Stomach (tissue), 9 donors: ENCODE measurements around the gene ATXN1. TPM values are rescaled to one million over a fixed set of nuclear protein-coding genes. Genes with fewer than 3 reads are reported as not detected.

Experiments used
- DNase-seq, 2 donors: peaks; one replicate each; pipeline versions ENCODE4 v3.0.0 to v3.0.0-alpha.2; 2013 to 2019
- H3K27ac ChIP-seq, 5 donors: fragments of 200-600 bp in 4 of 5; sonication (generic) in 4 of 5; one replicate each; pipeline ENCODE4 v1.5.1; 2013 to 2019; ENCODE audit warnings: mild to moderate bottlenecking in 1 of 5, moderate library complexity in 1 of 5
- H3K27me3 ChIP-seq, 3 donors: fragments of 200-600 bp; sonication (generic); one replicate each; pipeline ENCODE4 v1.5.1; 2017 to 2019; ENCODE audit warnings: mixed run types in 1 of 3
- H3K36me3 ChIP-seq, 4 donors: fragments of 200-600 bp; sonication (generic); 1 replicate in 3 of 4; 2 replicates in 1 of 4; pipeline ENCODE4 v1.5.1; 2016 to 2019
- H3K4me1 ChIP-seq, 4 donors: fragments of 200-600 bp; sonication (generic); one replicate each; pipeline ENCODE4 v1.5.1; 2016 to 2019
- H3K4me3 ChIP-seq, 4 donors: fragments of 200-600 bp; sonication (generic) in 3 of 4; one replicate each; pipeline ENCODE4 v1.5.1; 2016 to 2019; ENCODE audit warnings: mild to moderate bottlenecking in 1 of 4
- H3K9me3 ChIP-seq, 4 donors: fragments of 200-600 bp; sonication (generic); one replicate each; pipeline ENCODE4 v1.5.1; 2016 to 2019
- CTCF ChIP-seq, 7 experiments: fragments of 450-650 bp in 4 of 7; fragments of 200-600 bp in 3 of 7; sonication (generic) in 3 of 7; IDR thresholded peaks; one replicate each; pipeline ENCODE4 v1.5.1; 2016 to 2019; ENCODE audit warnings: antibody characterized with exemption in 7 of 7, control low read depth in 2 of 7, mild to moderate bottlenecking in 1 of 7
- EP300 ChIP-seq: sonication (generic); formaldehyde crosslinking; IDR thresholded peaks from one replicate; pipeline ENCODE4 v1.6.1; 2017; ENCODE audit warnings: antibody characterized with exemption
- POLR2A ChIP-seq, 4 donors: fragments of 450-650 bp; IDR thresholded peaks; one replicate each; pipeline ENCODE4 v1.6.1; 2016; ENCODE audit warnings: antibody characterized with exemption in 4 of 4, control low read depth in 2 of 4, mild to moderate bottlenecking in 1 of 4, moderate library complexity in 1 of 4
- POLR2AphosphoS5 ChIP-seq, 3 donors: sonication (generic); formaldehyde crosslinking; IDR thresholded peaks; one replicate each; pipeline ENCODE4 v1.6.1; 2016; ENCODE audit warnings: antibody characterized with exemption in 3 of 3
- WGBS, 5 donors: extraction: QIAGEN DNeasy Blood & Tissue Kit in 3 of 5; methylation state at CpG; one replicate each; pipeline versions ENCODE4 v1.1.5 to v1.1.7; 2013 to 2018; 5-methylcytosine and 5-hydroxymethylcytosine counted together
- intact Hi-C: fragments of 100-400 bp; cut with DNase I; formaldehyde crosslinking; loops from one replicate; pipeline ENCODE4 v1.15.1; 2023; ENCODE audit warnings: low total_unique reads
- polyA plus RNA-seq, 3 donors: library from polyadenylated mRNA; stranded (reverse); fragments of 200-250 nt; gene quantifications; one replicate each; pipeline ENCODE4 v1.2.3, GENCODE V29; 2013
- total RNA-seq, 5 donors: library from RNA; depleted of rRNA; stranded (reverse); fragments of >200 nt; gene quantifications; one replicate each; pipeline versions ENCODE4 v1.1.0 to v1.2.3, GENCODE V29; 2014 to 2016
- donor health status: healthy with polysubstance abuse.
- donor health status: Bipolar disorder and iron deficiency.
- donor health status: healthy.

Gene ATXN1
- total and polyA plus RNA-seq, 8 donors = 5.2 to 106 (median 39.0) TPM

- peaks cover 28 to 98% (median 75%) of the 10 kb centered on the region in 4 donors for H3K4me1 ChIP-seq
- WGBS, 5 donors = 66 to 93% (median 90%) methylated on average over 5 of the region's 5 CpGs
- DNase-seq = no peak
These were observed 33.3 kb downstream of the ATXN1 start for GRCh38 chr6:16727996-16728395.

GRCh38 chr6:16725145-16725864 is 36.0 kb downstream of the ATXN1 start:
- intact Hi-C loops = no loop called here
- DNase-seq = peak in 1 of 2 donors; percentile 38
- 47 to 57% (median 52%) methylated on average over 7 of the region's 7 CpGs for WGBS, 5 donors

More at GRCh38 chr6:16727996-16728395, 33.3 kb downstream of the ATXN1 start:
- Histone ChIP-seq H3K9me3 (no peaks in the 10 kb centered on the region), H3K36me3 (no peaks in the 10 kb centered on the region), H3K4me3 (no peak overlapping the region), H3K27ac (peak overlapping the region in 2 of 5 donors; percentile 3 to 44), H3K27me3 (no peaks in the 10 kb centered on the region)
- no peak for TF ChIP-seq CTCF (IDR thresholded peaks at IDR 0.05)
- no peak for TF ChIP-seq EP300
- intact Hi-C loops = no loop called here

GRCh38 chr6:16723826-16724225 is 37.4 kb downstream of the ATXN1 start:
- intact Hi-C loops = no loop called here
- TF ChIP-seq POLR2AphosphoS5 (IDR thresholded peaks at IDR 0.05) (peak in 2 of 3 donors; percentile 52 to 83), CTCF (IDR thresholded peaks at IDR 0.05) (no peak)
- Histone ChIP-seq H3K4me3 (no peak overlapping the region), H3K36me3 (no peaks in the 10 kb centered on the region), H3K27me3 (no peaks in the 10 kb centered on the region), H3K4me1 (peaks cover 34 to 84% (median 72%) of the 10 kb centered on the region in 4 donors), H3K27ac (peak overlapping the region in 4 of 5 donors; percentile 75 to 83 (median 80)), H3K9me3 (no peaks in the 10 kb centered on the region)
- 9 to 20% (median 12%) methylated on average over 3 of the region's 3 CpGs for WGBS, 5 donors
- peak in 1 of 2 donors; percentile 78 for DNase-seq

More at GRCh38 chr6:16725145-16725864, 36.0 kb downstream of the ATXN1 start:
- TF ChIP-seq POLR2AphosphoS5 (IDR thresholded peaks at IDR 0.05) (peak in 2 of 3 donors; percentile 23 to 46), POLR2A (IDR thresholded peaks at IDR 0.05) (no peak), EP300 (no peak), CTCF (IDR thresholded peaks at IDR 0.05) (no peak)
- no peak overlapping the region for H3K4me3 ChIP-seq
- no peaks in the 10 kb centered on the region for H3K27me3 ChIP-seq
- peak overlapping the region in 4 of 5 donors; percentile 75 to 83 (median 80) for H3K27ac ChIP-seq
- H3K9me3 ChIP-seq = no peaks in the 10 kb centered on the region
- peaks cover 28 to 87% (median 68%) of the 10 kb centered on the region in 4 donors for H3K4me1 ChIP-seq
- no peaks in the 10 kb centered on the region for H3K36me3 ChIP-seq

GRCh38 chr6:16723402-16723801 is 37.9 kb downstream of the ATXN1 start:
- no peak overlapping the region for H3K4me3 ChIP-seq
- peak overlapping the region in 4 of 5 donors; percentile 75 to 83 (median 80) for H3K27ac ChIP-seq
- H3K4me1 ChIP-seq = peaks cover 34 to 85% (median 74%) of the 10 kb centered on the region in 4 donors
- no peaks in the 10 kb centered on the region for H3K9me3 ChIP-seq
- H3K27me3 ChIP-seq = no peaks in the 10 kb centered on the region
- DNase-seq = peak in 1 of 2 donors; percentile 51
- WGBS, 5 donors = 61 to 69% (median 66%) methylated on average over 2 of the region's 2 CpGs
- no peak for TF ChIP-seq POLR2AphosphoS5 (IDR thresholded peaks at IDR 0.05)
- TF ChIP-seq POLR2A (IDR thresholded peaks at IDR 0.05) = no peak
- no peak for TF ChIP-seq CTCF (IDR thresholded peaks at IDR 0.05)
- no peak for TF ChIP-seq EP300
- no peaks in the 10 kb centered on the region for H3K36me3 ChIP-seq
- intact Hi-C loops = no loop called here
